Measurements from ENCODE around the gene FAM107B. TPM values are rescaled to one million over a fixed set of nuclear protein-coding genes. Genes with fewer than 3 reads are reported as not detected.

FAM107B gene
- total and polyA plus RNA-seq, 2 donors (not counting 3 experiments of a cell fraction or from before 2014, with no cell fraction given), result 39.2 to 176 TPM

DNA sequence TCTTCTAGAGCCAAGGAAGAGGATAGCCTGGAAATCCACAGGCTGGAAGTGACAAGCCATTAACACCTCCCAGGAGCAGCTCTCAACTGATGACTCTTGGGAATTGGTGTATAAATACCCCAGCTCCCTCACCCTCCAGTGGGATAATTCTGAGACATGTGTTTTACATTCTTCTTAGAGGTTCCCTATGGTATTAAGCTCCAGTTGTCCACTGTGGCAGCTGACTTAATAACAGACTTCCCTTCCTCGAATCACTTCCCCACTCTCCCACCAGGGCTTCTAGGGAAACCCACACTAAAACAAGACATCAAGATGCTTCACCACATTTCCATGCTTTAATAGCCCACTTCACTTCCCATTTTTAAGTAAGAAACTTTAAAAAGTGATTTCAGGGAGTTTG, 47.2 kb downstream of the FAM107B start:
- H3K4me1 ChIP-seq (ENCODE audit: control insufficient read depth, extremely low read depth, insufficient read depth, low read length), result no peaks in the 10 kb centered on the region
- no peak overlapping the region for H3K27ac ChIP-seq (ENCODE audit: insufficient read depth, low read depth, low read length)
- H3K36me3 ChIP-seq (ENCODE audit: control insufficient read depth in 2 of 2, extremely low read depth in 1 of 2, insufficient read depth in 2 of 2, low read length in 2 of 2), result no peaks in the 10 kb centered on the region
- no peaks in the 10 kb centered on the region for H3K9me3 ChIP-seq (replicated peaks; ENCODE audit: control insufficient read depth, insufficient read depth, low read length)
- dilution Hi-C loops (cut with MboI; ENCODE audit: extremely low pct_ligation_motif_present, low sequenced_read_pairs) (no loop called here), intact Hi-C loops (cut with micrococcal nuclease) (no loop called here)
- no peak overlapping the region for H3K4me3 ChIP-seq (replicated peaks in 1 of 3; ENCODE audit: insufficient read depth in 1 of 3, low read depth in 1 of 3, low read length in 3 of 3)
- ChIA-PET POLR2A (no interaction called here), CTCF (interaction anchor here (1.0 to 1.1 kb wide), 2 partner anchors 27 to 190 kb away, joined by 3 read pairs; no protein-coding TSS in a partner anchor)
- no peaks in the 10 kb centered on the region for H3K79me2 ChIP-seq (ENCODE audit: control insufficient read depth, insufficient read depth, low read length)
- no peak for DNase-seq (ENCODE audit: low read depth, low spot score)
- peaks cover 7 to 17% of the 10 kb centered on the region in 2 experiments for H3K27me3 ChIP-seq (ENCODE audit: control insufficient read depth in 2 of 2, insufficient read depth in 2 of 2, low read length in 2 of 2)
- no peaks in the 10 kb centered on the region for H4K20me1 ChIP-seq (replicated peaks; ENCODE audit: control insufficient read depth, extremely low read depth, insufficient read depth, low read length)
- no peaks in the 10 kb centered on the region for H3K9me1 ChIP-seq (replicated peaks; ENCODE audit: control insufficient read depth, extremely low read depth, insufficient read depth, low read length)
- BruUV-seq (replicated peaks), result no TSS peak
- no peak overlapping the region for H3K4me2 ChIP-seq (ENCODE audit: insufficient read depth, low read length)
- no peak for TF ChIP-seq POLR2A (IDR thresholded peaks at IDR 0.05; ENCODE audit: low read depth, low read length)
- no peak for TF ChIP-seq EZH2 (IDR thresholded peaks at IDR 0.05; ENCODE audit: borderline replicate concordance, low read depth, low read length, severe bottlenecking)
- TF ChIP-seq POLR2AphosphoS5 (IDR thresholded peaks at IDR 0.05; ENCODE audit: insufficient read depth, low read depth, low read length), result no peak
- TF ChIP-seq, protein P1, sequence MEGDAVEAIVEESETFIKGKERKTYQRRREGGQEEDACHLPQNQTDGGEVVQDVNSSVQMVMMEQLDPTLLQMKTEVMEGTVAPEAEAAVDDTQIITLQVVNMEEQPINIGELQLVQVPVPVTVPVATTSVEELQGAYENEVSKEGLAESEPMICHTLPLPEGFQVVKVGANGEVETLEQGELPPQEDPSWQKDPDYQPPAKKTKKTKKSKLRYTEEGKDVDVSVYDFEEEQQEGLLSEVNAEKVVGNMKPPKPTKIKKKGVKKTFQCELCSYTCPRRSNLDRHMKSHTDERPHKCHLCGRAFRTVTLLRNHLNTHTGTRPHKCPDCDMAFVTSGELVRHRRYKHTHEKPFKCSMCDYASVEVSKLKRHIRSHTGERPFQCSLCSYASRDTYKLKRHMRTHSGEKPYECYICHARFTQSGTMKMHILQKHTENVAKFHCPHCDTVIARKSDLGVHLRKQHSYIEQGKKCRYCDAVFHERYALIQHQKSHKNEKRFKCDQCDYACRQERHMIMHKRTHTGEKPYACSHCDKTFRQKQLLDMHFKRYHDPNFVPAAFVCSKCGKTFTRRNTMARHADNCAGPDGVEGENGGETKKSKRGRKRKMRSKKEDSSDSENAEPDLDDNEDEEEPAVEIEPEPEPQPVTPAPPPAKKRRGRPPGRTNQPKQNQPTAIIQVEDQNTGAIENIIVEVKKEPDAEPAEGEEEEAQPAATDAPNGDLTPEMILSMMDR (IDR thresholded peaks at IDR 0.05; ENCODE audit: extremely low read depth in 1 of 2, insufficient read depth in 1 of 2, low read depth in 1 of 2, low read length in 2 of 2), result no peak
- TF ChIP-seq MYC (IDR thresholded peaks at IDR 0.05; ENCODE audit: low read depth, low read length), result no peak
- no peak for TF ChIP-seq JUN (IDR thresholded peaks at IDR 0.05; ENCODE audit: borderline replicate concordance, insufficient read depth, insufficient read length, low read depth)
- TF ChIP-seq, protein P2, sequence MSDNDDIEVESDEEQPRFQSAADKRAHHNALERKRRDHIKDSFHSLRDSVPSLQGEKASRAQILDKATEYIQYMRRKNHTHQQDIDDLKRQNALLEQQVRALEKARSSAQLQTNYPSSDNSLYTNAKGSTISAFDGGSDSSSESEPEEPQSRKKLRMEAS (IDR thresholded peaks at IDR 0.05; ENCODE audit: insufficient read depth, insufficient read length), result no peak
- no peak for TF ChIP-seq GATA2 (IDR thresholded peaks at IDR 0.05; ENCODE audit: insufficient read depth, insufficient read length, low read depth, low read length)
- no peak overlapping the region for H3K9ac ChIP-seq (replicated peaks; ENCODE audit: extremely low read depth, insufficient read depth, low read length)
- FAIRE-seq, result no peak
- H2AFZ ChIP-seq (ENCODE audit: low read depth, low read length), result no peak overlapping the region

All from endothelial cell of umbilical vein (primary cell).